Cardiac fibroblast (primary cell): ENCODE results near the gene CABP7.

ENCODE experiments used
- DNase-seq, 2 donors: peaks; one replicate each; pipeline versions ENCODE4 v3.0.0 to v3.0.0-alpha.2; 2010; ENCODE audit warnings: low read depth in 2 of 2
- H3K4me3 ChIP-seq, 2 donors: replicated peaks in 1 of 2; 1 replicate in 1 of 2; 2 replicates in 1 of 2; pipeline ENCODE4 v1.5.1; 2011; ENCODE audit warnings: low read depth in 2 of 2, low read length in 2 of 2, mild to moderate bottlenecking in 2 of 2, moderate library complexity in 1 of 2
- CTCF ChIP-seq: IDR thresholded peaks from one replicate; pipeline ENCODE4 v1.5.1; 2011; ENCODE audit warnings: low read depth, mild to moderate bottlenecking, low read length, inconsistent platforms

Gene CABP7

GRCh38 chr22:29729161-29729560 lies 9.4 kb downstream of the CABP7 start:
- H3K4me3 ChIP-seq = no peak overlapping the region
- TF ChIP-seq CTCF = no peak
- no peak for DNase-seq

- DNase-seq = no peak
- no peak overlapping the region for H3K4me3 ChIP-seq
- no peak for TF ChIP-seq CTCF
These were observed 11.5 kb downstream of the CABP7 start for GRCh38 chr22:29731058-29731850.

- no peak overlapping the region for H3K4me3 ChIP-seq
- no peak for DNase-seq
- TF ChIP-seq CTCF = no peak
These were observed 13.1 kb downstream of the CABP7 start for GRCh38 chr22:29732883-29733282.

GRCh38 chr22:29733362-29734201 lies 13.8 kb downstream of the CABP7 start:
- no peak for TF ChIP-seq CTCF
- H3K4me3 ChIP-seq = no peak overlapping the region
- no peak for DNase-seq

- TF ChIP-seq CTCF = no peak
- no peak overlapping the region for H3K4me3 ChIP-seq
- no peak for DNase-seq
These were observed 14.6 kb downstream of the CABP7 start for GRCh38 chr22:29734406-29734805.

- no peak overlapping the region for H3K4me3 ChIP-seq
- no peak for TF ChIP-seq CTCF
- no peak for DNase-seq
These were observed 15.0 kb downstream of the CABP7 start for GRCh38 chr22:29734838-29735237.
